ENCODE results near the gene HRCT1.
"Not testable (repeated sequence)": the region's sequence is repeated elsewhere in the genome, so short reads cannot be mapped to it uniquely, and the experiment has no call there.

HRCT1 gene

GRCh38 chr9:35933550-35934067 lies 27.6 kb downstream of the HRCT1 start:
- in situ Hi-C loops (cut with HindIII; ENCODE audit: low sequenced_read_pairs): no loop called here
- no peak for DNase-seq (ENCODE audit: low read depth, low spot score)
- H3K4me3 ChIP-seq (ENCODE audit: low read depth, low read length): no peak overlapping the region
- no peak for TF ChIP-seq CTCF (IDR thresholded peaks at IDR 0.05; ENCODE audit: low read depth, low read length)

- not testable (repeated sequence) for DNase-seq (ENCODE audit: low read depth, low spot score); H3K4me3 ChIP-seq (ENCODE audit: low read depth, low read length)
Measured at GRCh38 chr9:35934069-35934468, 28.1 kb downstream of the HRCT1 start.

GRCh38 chr9:35935261-35935660 lies 29.3 kb downstream of the HRCT1 start:
- no peak overlapping the region for H3K4me3 ChIP-seq (ENCODE audit: low read depth, low read length)
- in situ Hi-C loops (cut with HindIII; ENCODE audit: low sequenced_read_pairs): no loop called here
- DNase-seq (ENCODE audit: low read depth, low spot score): no peak
- no peak for TF ChIP-seq CTCF (IDR thresholded peaks at IDR 0.05; ENCODE audit: low read depth, low read length)

More at GRCh38 chr9:35934069-35934468, 28.1 kb downstream of the HRCT1 start:
- in situ Hi-C loops (cut with HindIII; ENCODE audit: low sequenced_read_pairs): not testable (repeated sequence)

- H3K4me3 ChIP-seq (ENCODE audit: low read depth, low read length): no peak overlapping the region
- TF ChIP-seq CTCF (IDR thresholded peaks at IDR 0.05; ENCODE audit: low read depth, low read length): no peak
- DNase-seq (ENCODE audit: low read depth, low spot score): peak; percentile 88
- in situ Hi-C loops (cut with HindIII; ENCODE audit: low sequenced_read_pairs): no loop called here
Measured at GRCh38 chr9:35935755-35936509, 29.9 kb downstream of the HRCT1 start.

GRCh38 chr9:35937227-35937626 lies 31.2 kb downstream of the HRCT1 start:
- in situ Hi-C loops (cut with HindIII; ENCODE audit: low sequenced_read_pairs): no loop called here
- H3K4me3 ChIP-seq (ENCODE audit: low read depth, low read length): no peak overlapping the region
- DNase-seq (ENCODE audit: low read depth, low spot score): no peak
- TF ChIP-seq CTCF (IDR thresholded peaks at IDR 0.05; ENCODE audit: low read depth, low read length): no peak

GRCh38 chr9:35938474-35939356 lies 32.7 kb downstream of the HRCT1 start:
- no peak overlapping the region for H3K4me3 ChIP-seq (ENCODE audit: low read depth, low read length)
- in situ Hi-C loops (cut with HindIII; ENCODE audit: low sequenced_read_pairs): no loop called here
- no peak for DNase-seq (ENCODE audit: low read depth, low spot score)
- no peak for TF ChIP-seq CTCF (IDR thresholded peaks at IDR 0.05; ENCODE audit: low read depth, low read length)
